DLD1 (cell line): Measurements from ENCODE around the gene UROD.
"Not testable (repeated sequence)": the region's sequence is repeated elsewhere in the genome, so short reads cannot be mapped to it uniquely, and the experiment has no call there.

Experiments used
- in situ Hi-C: cut with HindIII; loops from 2 replicates; pipeline ENCODE4 v1.10.0; 2017; ENCODE audit warnings: low sequenced_read_pairs

UROD gene

GRCh38 chr1:45011837-45012638 is at the start of gene UROD:
Gene UROD, plus strand, starts transcription at chr1:45012254. Its CDS starts 12 bp downstream, at chr1:45012266.
- in situ Hi-C loops, result no loop called here

- in situ Hi-C loops, result no loop called here
Observed at GRCh38 chr1:44962729-44963128, 49.3 kb upstream of the UROD start.

GRCh38 chr1:44964396-44964795 is 47.7 kb upstream of the UROD start:
- in situ Hi-C loops, result no loop called here

- in situ Hi-C loops, result no loop called here
Observed at GRCh38 chr1:44970317-44970716, 41.7 kb upstream of the UROD start.

GRCh38 chr1:44973645-44974044 is 38.4 kb upstream of the UROD start:
- in situ Hi-C loops, result no loop called here

- in situ Hi-C loops, result no loop called here
Observed at GRCh38 chr1:44976252-44976651, 35.8 kb upstream of the UROD start.

GRCh38 chr1:44977372-44977771 is 34.7 kb upstream of the UROD start:
- in situ Hi-C loops, result not testable (repeated sequence)

GRCh38 chr1:44985747-44986359 is 26.2 kb upstream of the UROD start:
- in situ Hi-C loops, result no loop called here

GRCh38 chr1:44988531-44989156 is 23.4 kb upstream of the UROD start:
- in situ Hi-C loops, result no loop called here

GRCh38 chr1:44994309-44994898 is 17.6 kb upstream of the UROD start:
- in situ Hi-C loops, result no loop called here

GRCh38 chr1:44995467-44996238 is 16.4 kb upstream of the UROD start:
- in situ Hi-C loops, result no loop called here

- in situ Hi-C loops, result no loop called here
Observed at GRCh38 chr1:44999232-44999631, 12.8 kb upstream of the UROD start.

- in situ Hi-C loops, result no loop called here
Observed at GRCh38 chr1:45001011-45001481, 11.0 kb upstream of the UROD start.

GRCh38 chr1:45001576-45001975 is 10.5 kb upstream of the UROD start:
- in situ Hi-C loops, result not testable (repeated sequence)

- in situ Hi-C loops, result no loop called here
Observed at GRCh38 chr1:45002650-45003645, 9.1 kb upstream of the UROD start.

GRCh38 chr1:45003741-45004140 is 8.3 kb upstream of the UROD start:
- in situ Hi-C loops, result no loop called here

- in situ Hi-C loops, result no loop called here
Observed at GRCh38 chr1:45004281-45004920, 7.7 kb upstream of the UROD start.

GRCh38 chr1:45005761-45006160 is 6.3 kb upstream of the UROD start:
- in situ Hi-C loops, result no loop called here

GRCh38 chr1:45007311-45007710 is 4.7 kb upstream of the UROD start:
- in situ Hi-C loops, result no loop called here
